ENCODE results near the gene RASSF8. TPM values are rescaled to one million over a fixed set of nuclear protein-coding genes. Genes with fewer than 3 reads are reported as not detected.

Gene RASSF8
- total RNA-seq, 6 donors from 2014 or later, result 23.0 to 78.5 (median 60.7) TPM

DNA sequence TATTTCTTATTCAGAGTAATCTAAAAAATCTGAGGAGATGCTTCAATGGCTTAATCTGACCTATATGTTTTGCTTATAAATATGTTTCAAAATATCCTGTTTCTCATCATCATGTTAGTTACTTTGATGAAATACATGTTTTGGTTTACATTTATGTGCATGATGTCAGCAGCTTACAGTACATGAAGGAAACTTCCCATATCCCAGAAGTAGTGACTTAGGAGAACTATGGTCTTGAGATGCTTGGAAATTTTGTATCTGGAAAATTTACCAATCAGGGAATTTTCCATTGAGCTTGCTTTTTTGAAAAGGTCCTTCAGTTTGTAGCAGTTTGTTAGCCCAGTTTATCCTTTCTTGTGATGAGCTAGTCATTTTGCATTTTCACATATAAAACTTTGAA, 73.3 kb downstream of the RASSF8 start:
- no peak for DNase-seq

DNA sequence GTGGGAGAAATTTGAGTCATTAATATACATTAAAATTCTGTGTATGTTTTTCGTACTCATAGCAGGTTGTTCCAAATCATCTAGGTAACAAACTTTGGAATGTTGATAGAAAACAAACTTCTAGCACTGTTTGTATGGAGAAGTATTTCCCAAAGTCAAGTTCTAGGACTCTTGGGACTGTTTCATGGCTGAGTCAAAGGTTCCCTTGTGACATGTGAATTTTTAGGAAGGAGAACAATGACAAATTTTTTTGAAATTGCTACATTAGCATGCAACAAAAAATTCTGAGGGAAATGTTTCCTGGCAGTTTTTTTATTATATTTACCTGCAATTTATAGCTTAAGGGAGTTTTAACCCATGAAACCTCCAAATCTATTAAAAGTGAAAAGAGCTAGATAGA, 73.8 kb downstream of the RASSF8 start:
- 76 to 90% methylated on average over 1 of the region's 1 CpG for WGBS, 2 donors
- no peak for DNase-seq
- no peak for ATAC-seq (ENCODE audit: low FRiP score in 2 of 2)
- no peak overlapping the region for H3K27ac ChIP-seq
- H3K4me1 ChIP-seq, result peaks cover 6 to 31% (median 12%) of the 10 kb centered on the region in 4 donors
- H3K27me3 ChIP-seq, result no peaks in the 10 kb centered on the region
- TF ChIP-seq POLR2AphosphoS5 (IDR thresholded peaks at IDR 0.05) (no peak), EP300 (IDR thresholded peaks at IDR 0.05) (no peak), POLR2A (IDR thresholded peaks at IDR 0.05) (no peak)
- TF ChIP-seq, protein P1, sequence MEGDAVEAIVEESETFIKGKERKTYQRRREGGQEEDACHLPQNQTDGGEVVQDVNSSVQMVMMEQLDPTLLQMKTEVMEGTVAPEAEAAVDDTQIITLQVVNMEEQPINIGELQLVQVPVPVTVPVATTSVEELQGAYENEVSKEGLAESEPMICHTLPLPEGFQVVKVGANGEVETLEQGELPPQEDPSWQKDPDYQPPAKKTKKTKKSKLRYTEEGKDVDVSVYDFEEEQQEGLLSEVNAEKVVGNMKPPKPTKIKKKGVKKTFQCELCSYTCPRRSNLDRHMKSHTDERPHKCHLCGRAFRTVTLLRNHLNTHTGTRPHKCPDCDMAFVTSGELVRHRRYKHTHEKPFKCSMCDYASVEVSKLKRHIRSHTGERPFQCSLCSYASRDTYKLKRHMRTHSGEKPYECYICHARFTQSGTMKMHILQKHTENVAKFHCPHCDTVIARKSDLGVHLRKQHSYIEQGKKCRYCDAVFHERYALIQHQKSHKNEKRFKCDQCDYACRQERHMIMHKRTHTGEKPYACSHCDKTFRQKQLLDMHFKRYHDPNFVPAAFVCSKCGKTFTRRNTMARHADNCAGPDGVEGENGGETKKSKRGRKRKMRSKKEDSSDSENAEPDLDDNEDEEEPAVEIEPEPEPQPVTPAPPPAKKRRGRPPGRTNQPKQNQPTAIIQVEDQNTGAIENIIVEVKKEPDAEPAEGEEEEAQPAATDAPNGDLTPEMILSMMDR (IDR thresholded peaks at IDR 0.05), result no peak
- H3K36me3 ChIP-seq, result no peaks in the 10 kb centered on the region
- no peaks in the 10 kb centered on the region for H3K9me3 ChIP-seq
- no peak overlapping the region for H3K4me3 ChIP-seq

More for the DNA sequence above, 73.3 kb downstream of the RASSF8 start:
- Histone ChIP-seq H3K9me3 (no peaks in the 10 kb centered on the region), H3K27ac (no peak overlapping the region), H3K36me3 (no peaks in the 10 kb centered on the region), H3K4me3 (no peak overlapping the region), H3K27me3 (no peaks in the 10 kb centered on the region), H3K4me1 (peaks cover 6 to 28% (median 12%) of the 10 kb centered on the region in 4 donors)
- ATAC-seq (ENCODE audit: low FRiP score in 2 of 2), result no peak
- TF ChIP-seq POLR2AphosphoS5 (IDR thresholded peaks at IDR 0.05) (no peak), POLR2A (IDR thresholded peaks at IDR 0.05) (no peak), EP300 (IDR thresholded peaks at IDR 0.05) (no peak)
- TF ChIP-seq, protein P1 (IDR thresholded peaks at IDR 0.05), result no peak

DNA sequence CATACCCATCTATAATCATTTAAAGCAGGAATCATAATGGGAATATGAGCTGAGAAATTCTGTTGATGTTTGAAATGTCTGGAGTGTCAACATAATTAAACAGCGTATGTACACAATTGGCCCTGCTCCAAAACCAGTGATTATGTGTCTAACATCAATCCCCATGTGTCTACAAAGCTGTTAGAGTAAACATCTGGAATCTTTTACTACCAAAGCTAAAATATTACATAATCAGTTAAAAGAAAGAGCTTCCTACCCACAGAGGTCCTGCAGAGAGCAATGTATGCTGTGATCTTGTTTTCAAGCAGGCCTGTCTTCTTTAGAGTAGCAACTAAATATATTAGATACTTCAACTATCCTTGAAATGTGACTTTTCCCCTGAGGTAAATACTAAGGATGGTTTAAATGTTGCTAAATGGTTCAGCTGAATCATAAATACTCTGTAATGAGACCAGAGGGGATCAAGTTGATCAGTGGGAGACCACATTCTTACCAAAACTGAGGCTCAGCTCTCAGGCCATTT, 74.3 kb downstream of the RASSF8 start:
- WGBS, 2 donors, result 33 to 50% methylated on average over 1 of the region's 1 CpG
- DNase-seq, result no peak
- peak overlapping the region in 1 of 4 donors; percentile 12 for H3K27ac ChIP-seq
- H3K9me3 ChIP-seq, result no peaks in the 10 kb centered on the region
- ATAC-seq (ENCODE audit: low FRiP score in 2 of 2), result no peak
- H3K4me1 ChIP-seq, result peaks cover 6 to 33% (median 12%) of the 10 kb centered on the region in 4 donors
- no peak for TF ChIP-seq POLR2AphosphoS5 (IDR thresholded peaks at IDR 0.05)
- no peak for TF ChIP-seq POLR2A (IDR thresholded peaks at IDR 0.05)
- TF ChIP-seq, protein P1 (IDR thresholded peaks at IDR 0.05), result no peak
- TF ChIP-seq EP300 (IDR thresholded peaks at IDR 0.05), result no peak
- no peaks in the 10 kb centered on the region for H3K27me3 ChIP-seq
- H3K4me3 ChIP-seq, result no peak overlapping the region
- H3K36me3 ChIP-seq, result no peaks in the 10 kb centered on the region

DNA sequence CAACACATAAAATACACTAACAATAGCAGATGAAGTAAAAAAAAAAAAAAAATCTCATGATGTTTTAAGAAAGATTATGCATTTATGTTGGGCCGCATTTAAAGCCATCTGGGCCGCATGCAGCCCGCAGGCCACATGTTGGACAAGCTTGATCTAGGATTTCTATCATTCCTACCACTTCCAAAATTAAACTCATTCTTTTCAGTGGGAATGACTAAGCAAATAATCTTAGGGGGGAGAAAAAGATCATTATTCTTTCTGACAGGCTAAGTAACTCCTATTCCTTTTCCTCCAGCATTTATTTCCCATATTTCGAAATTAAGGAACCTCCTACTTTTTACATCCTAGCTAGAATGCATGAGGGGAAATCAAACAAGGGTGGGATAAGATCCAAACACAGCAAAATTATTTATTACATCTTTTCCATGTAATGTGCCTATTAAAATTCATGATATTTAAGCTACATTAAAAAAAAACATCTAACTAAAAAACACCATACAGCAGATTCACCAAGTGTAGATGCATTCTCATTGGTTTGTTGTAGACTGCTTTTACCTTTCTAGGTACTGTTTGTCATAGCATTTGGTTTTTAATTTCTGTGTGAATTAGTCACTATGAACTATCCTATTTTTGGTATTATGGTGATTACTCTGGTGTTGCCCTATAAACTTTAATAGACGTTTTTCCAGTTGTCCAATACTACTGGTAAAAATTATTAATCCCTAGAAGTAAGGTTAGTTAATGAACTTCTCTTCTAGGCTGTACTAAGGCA, 76.1 kb downstream of the RASSF8 start:
- no peak for ATAC-seq (ENCODE audit: low FRiP score in 2 of 2)
- Histone ChIP-seq H3K4me1 (peaks cover 3 to 27% (median 7%) of the 10 kb centered on the region in 4 donors), H3K27ac (no peak overlapping the region), H3K4me3 (no peak overlapping the region), H3K27me3 (no peaks in the 10 kb centered on the region), H3K36me3 (no peaks in the 10 kb centered on the region), H3K9me3 (no peaks in the 10 kb centered on the region)
- TF ChIP-seq EP300 (IDR thresholded peaks at IDR 0.05) (no peak), POLR2A (IDR thresholded peaks at IDR 0.05) (no peak), POLR2AphosphoS5 (IDR thresholded peaks at IDR 0.05) (no peak)
- TF ChIP-seq, protein P1 (IDR thresholded peaks at IDR 0.05), result no peak
- WGBS, 2 donors, result 92 to 96% methylated on average over 5 of the region's 5 CpGs
- no peak for DNase-seq
